ENCODE measurements around the gene IST1. TPM values are rescaled to one million over a fixed set of nuclear protein-coding genes. Genes with fewer than 3 reads are reported as not detected.

Gene IST1
- total and polyA plus RNA-seq, 10 of the 15 experiments (the other 5 are each of a cell fraction or from before 2014, with no cell fraction given): 97.3 to 293 (median 138) TPM

DNA sequence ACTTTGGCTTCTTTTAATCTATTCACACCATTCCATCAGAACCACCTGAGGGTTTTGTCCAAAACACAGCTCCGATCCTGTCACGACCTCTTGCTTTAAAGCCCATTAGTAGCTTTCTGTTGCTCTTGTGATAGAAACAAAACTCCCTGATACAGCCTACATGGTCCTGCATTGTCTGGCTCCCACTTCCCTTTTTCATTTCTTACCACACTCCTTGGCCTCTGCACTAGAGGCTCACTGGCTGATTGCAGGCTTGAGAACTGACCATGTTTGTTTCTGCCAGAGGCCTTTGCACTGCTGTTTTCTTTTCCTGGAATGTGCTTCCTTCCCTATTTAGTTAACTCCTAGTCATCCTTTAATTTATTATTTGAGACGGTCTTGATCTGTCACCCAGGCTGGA is 23.7 kb downstream of the IST1 start (continued):
- TF ChIP-seq, protein P1, sequence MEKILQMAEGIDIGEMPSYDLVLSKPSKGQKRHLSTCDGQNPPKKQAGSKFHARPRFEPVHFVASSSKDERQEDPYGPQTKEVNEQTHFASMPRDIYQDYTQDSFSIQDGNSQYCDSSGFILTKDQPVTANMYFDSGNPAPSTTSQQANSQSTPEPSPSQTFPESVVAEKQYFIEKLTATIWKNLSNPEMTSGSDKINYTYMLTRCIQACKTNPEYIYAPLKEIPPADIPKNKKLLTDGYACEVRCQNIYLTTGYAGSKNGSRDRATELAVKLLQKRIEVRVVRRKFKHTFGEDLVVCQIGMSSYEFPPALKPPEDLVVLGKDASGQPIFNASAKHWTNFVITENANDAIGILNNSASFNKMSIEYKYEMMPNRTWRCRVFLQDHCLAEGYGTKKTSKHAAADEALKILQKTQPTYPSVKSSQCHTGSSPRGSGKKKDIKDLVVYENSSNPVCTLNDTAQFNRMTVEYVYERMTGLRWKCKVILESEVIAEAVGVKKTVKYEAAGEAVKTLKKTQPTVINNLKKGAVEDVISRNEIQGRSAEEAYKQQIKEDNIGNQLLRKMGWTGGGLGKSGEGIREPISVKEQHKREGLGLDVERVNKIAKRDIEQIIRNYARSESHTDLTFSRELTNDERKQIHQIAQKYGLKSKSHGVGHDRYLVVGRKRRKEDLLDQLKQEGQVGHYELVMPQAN (conservative IDR thresholded peaks at IDR 0.05): no peak
- no peak for TF ChIP-seq FOXM1 (IDR thresholded peaks at IDR 0.05; ENCODE audit: low read depth, low read length)
- no peak for TF ChIP-seq FOXK2 (IDR thresholded peaks at IDR 0.05)
- TF ChIP-seq, protein P2, sequence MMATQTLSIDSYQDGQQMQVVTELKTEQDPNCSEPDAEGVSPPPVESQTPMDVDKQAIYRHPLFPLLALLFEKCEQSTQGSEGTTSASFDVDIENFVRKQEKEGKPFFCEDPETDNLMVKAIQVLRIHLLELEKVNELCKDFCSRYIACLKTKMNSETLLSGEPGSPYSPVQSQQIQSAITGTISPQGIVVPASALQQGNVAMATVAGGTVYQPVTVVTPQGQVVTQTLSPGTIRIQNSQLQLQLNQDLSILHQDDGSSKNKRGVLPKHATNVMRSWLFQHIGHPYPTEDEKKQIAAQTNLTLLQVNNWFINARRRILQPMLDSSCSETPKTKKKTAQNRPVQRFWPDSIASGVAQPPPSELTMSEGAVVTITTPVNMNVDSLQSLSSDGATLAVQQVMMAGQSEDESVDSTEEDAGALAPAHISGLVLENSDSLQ (IDR thresholded peaks at IDR 0.05): no peak
- no peak for TF ChIP-seq CREB1 (IDR thresholded peaks at IDR 0.05; ENCODE audit: low read depth)
- no peak for TF ChIP-seq SMARCA5 (IDR thresholded peaks at IDR 0.05)
- TF ChIP-seq SIN3A (IDR thresholded peaks at IDR 0.05; ENCODE audit: low read depth, low read length): no peak
- no peak for TF ChIP-seq FOS (IDR thresholded peaks at IDR 0.05; ENCODE audit: borderline replicate concordance, extremely low read depth, insufficient read length)
- peak in 1 of 2 experiments; percentile 8; a peak in 1 of 4 replicates for TF ChIP-seq BHLHE40 (IDR thresholded peaks at IDR 0.05; ENCODE audit: borderline replicate concordance in 1 of 2, low read depth in 2 of 2, low read length in 1 of 2)
- TF ChIP-seq, protein P3, sequence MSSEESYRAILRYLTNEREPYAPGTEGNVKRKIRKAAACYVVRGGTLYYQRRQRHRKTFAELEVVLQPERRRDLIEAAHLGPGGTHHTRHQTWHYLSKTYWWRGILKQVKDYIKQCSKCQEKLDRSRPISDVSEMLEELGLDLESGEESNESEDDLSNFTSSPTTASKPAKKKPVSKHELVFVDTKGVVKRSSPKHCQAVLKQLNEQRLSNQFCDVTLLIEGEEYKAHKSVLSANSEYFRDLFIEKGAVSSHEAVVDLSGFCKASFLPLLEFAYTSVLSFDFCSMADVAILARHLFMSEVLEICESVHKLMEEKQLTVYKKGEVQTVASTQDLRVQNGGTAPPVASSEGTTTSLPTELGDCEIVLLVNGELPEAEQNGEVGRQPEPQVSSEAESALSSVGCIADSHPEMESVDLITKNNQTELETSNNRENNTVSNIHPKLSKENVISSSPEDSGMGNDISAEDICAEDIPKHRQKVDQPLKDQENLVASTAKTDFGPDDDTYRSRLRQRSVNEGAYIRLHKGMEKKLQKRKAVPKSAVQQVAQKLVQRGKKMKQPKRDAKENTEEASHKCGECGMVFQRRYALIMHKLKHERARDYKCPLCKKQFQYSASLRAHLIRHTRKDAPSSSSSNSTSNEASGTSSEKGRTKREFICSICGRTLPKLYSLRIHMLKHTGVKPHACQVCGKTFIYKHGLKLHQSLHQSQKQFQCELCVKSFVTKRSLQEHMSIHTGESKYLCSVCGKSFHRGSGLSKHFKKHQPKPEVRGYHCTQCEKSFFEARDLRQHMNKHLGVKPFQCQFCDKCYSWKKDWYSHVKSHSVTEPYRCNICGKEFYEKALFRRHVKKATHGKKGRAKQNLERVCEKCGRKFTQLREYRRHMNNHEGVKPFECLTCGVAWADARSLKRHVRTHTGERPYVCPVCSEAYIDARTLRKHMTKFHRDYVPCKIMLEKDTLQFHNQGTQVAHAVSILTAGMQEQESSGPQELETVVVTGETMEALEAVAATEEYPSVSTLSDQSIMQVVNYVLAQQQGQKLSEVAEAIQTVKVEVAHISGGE (CRISPR knock-in tag; IDR thresholded peaks at IDR 0.05): no peak
- TF ChIP-seq, protein P4, sequence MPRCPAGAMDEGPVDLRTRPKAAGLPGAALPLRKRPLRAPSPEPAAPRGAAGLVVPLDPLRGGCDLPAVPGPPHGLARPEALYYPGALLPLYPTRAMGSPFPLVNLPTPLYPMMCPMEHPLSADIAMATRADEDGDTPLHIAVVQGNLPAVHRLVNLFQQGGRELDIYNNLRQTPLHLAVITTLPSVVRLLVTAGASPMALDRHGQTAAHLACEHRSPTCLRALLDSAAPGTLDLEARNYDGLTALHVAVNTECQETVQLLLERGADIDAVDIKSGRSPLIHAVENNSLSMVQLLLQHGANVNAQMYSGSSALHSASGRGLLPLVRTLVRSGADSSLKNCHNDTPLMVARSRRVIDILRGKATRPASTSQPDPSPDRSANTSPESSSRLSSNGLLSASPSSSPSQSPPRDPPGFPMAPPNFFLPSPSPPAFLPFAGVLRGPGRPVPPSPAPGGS (IDR thresholded peaks at IDR 0.05; ENCODE audit: borderline replicate concordance, insufficient read depth, low read depth, low read length, poor library complexity, severe bottlenecking): no peak
- peak; percentile 53; the same call in 1 of the 2 replicates for TF ChIP-seq IKZF1 (conservative IDR thresholded peaks at IDR 0.05)
- no peak for TF ChIP-seq BMI1 (IDR thresholded peaks at IDR 0.05; ENCODE audit: borderline replicate concordance)
- TF ChIP-seq EED (IDR thresholded peaks at IDR 0.05; ENCODE audit: low read depth): 0 out of 2 replicates have a peak, but pooled peaks have one; percentile 16
- no peak for TF ChIP-seq SUZ12 (IDR thresholded peaks at IDR 0.05; ENCODE audit: unreplicated experiment)
- TF ChIP-seq IRF4 (IDR thresholded peaks at IDR 0.05; ENCODE audit: low read depth, low read length): peak; percentile 87
- peak; percentile 33; the same call in 1 of the 2 replicates for TF ChIP-seq MTA2 (IDR thresholded peaks at IDR 0.05; ENCODE audit: low read depth)
- no peak for TF ChIP-seq TCF3 (IDR thresholded peaks at IDR 0.05; ENCODE audit: borderline replicate concordance, insufficient read depth, low read depth, low read length)
- no peak for TF ChIP-seq ESRRA (IDR thresholded peaks at IDR 0.05; ENCODE audit: low read length)
- TF ChIP-seq EGR1 (IDR thresholded peaks at IDR 0.05; ENCODE audit: borderline replicate concordance in 1 of 2, low read depth in 2 of 2, low read length in 2 of 2): no peak
- no peak for TF ChIP-seq STAT1 (conservative IDR thresholded peaks at IDR 0.05)
- TF ChIP-seq SPI1 (IDR thresholded peaks at IDR 0.05; ENCODE audit: borderline replicate concordance, insufficient read depth, low read depth, low read length): peak; percentile 98
- TF ChIP-seq ZZZ3 (IDR thresholded peaks at IDR 0.05; ENCODE audit: control insufficient read depth, insufficient read length, low read depth): no peak
- no peak for TF ChIP-seq CBX3 (IDR thresholded peaks at IDR 0.05; ENCODE audit: borderline replicate concordance, low read depth)
- TF ChIP-seq SMC3 (IDR thresholded peaks at IDR 0.05; ENCODE audit: borderline replicate concordance, low read length): no peak

Measured in GM12878 (cell line).